ENCODE results near the gene JMJD4.

DNA sequence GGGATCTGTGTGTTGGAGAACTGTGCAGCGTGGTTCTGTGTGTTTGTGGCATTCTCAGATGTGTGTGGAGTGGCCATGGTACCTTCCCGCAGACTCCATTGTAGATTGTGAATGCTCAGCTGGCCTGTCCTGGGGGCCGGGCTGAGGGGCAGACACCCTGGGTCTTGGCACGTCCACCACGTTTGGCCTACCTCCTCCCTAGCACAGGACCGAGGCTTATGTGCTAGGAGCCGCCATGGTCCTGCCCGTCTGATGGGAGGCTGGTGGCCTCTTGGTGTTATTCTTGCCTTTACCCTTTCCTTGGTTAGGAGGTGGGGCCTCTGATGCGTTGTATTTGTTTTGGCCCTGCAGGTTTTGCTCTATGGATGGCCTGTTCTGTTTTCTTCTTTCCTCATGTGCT is 25.3 kb upstream of the JMJD4 start:
- no peak for TF ChIP-seq EZH2 (IDR thresholded peaks at IDR 0.05)
- TF ChIP-seq POLR2AphosphoS5 (IDR thresholded peaks at IDR 0.05; ENCODE audit: borderline replicate concordance, low read depth, low read length), result no peak
- no peak for TF ChIP-seq FOXP2 (optimal IDR thresholded peaks at IDR 0.05; ENCODE audit: control extremely low read depth, extremely low read length, insufficient read depth)

All from SK-N-MC (cell line).